HepG2 (cell line): ENCODE results near the gene MAGEA9B. TPM values are rescaled to one million over a fixed set of nuclear protein-coding genes. Genes with fewer than 3 reads are reported as not detected.

Experiments
- CENPBD1 ChIP-seq: sonication (generic); formaldehyde crosslinking; IDR thresholded peaks from 2 replicates; pipeline ENCODE4 v1.8.0; 2022; ENCODE audit warnings: missing genetic modification reagents, low read depth, mild to moderate bottlenecking, borderline replicate concordance
- CERS6 ChIP-seq: sonication (generic); formaldehyde crosslinking; IDR thresholded peaks from 2 replicates; pipeline ENCODE4 v1.5.0; 2020; ENCODE audit warnings: missing genetic modification reagents
- DRAP1 ChIP-seq: IDR thresholded peaks from 2 replicates; pipeline ENCODE4 v1.6.1; 2016; ENCODE audit warnings: missing genetic modification reagents, missing compliant biosample characterization
- E2F5 ChIP-seq: sonication (generic); formaldehyde crosslinking; conservative IDR thresholded peaks from 2 replicates; pipeline ENCODE4 v1.4.0; 2020; ENCODE audit warnings: missing genetic modification reagents
- GTF3A ChIP-seq: sonication (generic); formaldehyde crosslinking; conservative IDR thresholded peaks from 2 replicates; pipeline ENCODE4 v1.4.0; 2020; ENCODE audit warnings: mild to moderate bottlenecking, missing genetic modification reagents
- KDM1A ChIP-seq: IDR thresholded peaks from 2 replicates; pipeline ENCODE4 v1.6.1; 2016; ENCODE audit warnings: missing compliant biosample characterization
- RBM22 ChIP-seq: fragments of 200-400 bp; formaldehyde crosslinking; optimal IDR thresholded peaks from 2 replicates; pipeline ENCODE3; 2017; ENCODE audit warnings: mild to moderate bottlenecking, low read length, moderate library complexity
- SAFB2 ChIP-seq: sonication (generic); formaldehyde crosslinking; IDR thresholded peaks from 2 replicates; pipeline ENCODE4 v1.5.1; 2020; ENCODE audit warnings: missing genetic modification reagents, low read depth, mild to moderate bottlenecking, borderline replicate concordance
- SNAI1 ChIP-seq: sonication (generic); formaldehyde crosslinking; IDR thresholded peaks from 2 replicates; pipeline ENCODE4 v1.5.0; 2020; ENCODE audit warnings: mild to moderate bottlenecking, missing genetic modification reagents, borderline replicate concordance
- UBTF ChIP-seq: sonication (generic); formaldehyde crosslinking; IDR thresholded peaks from 2 replicates; pipeline ENCODE4 v1.4.0; 2020; ENCODE audit warnings: mild to moderate bottlenecking, missing genetic modification reagents
- ZFP1 ChIP-seq: IDR thresholded peaks from 2 replicates; pipeline ENCODE4 v1.6.1; 2016
- ZNF20 ChIP-seq: sonication (generic); formaldehyde crosslinking; IDR thresholded peaks from 2 replicates; pipeline ENCODE4 v1.4.0; 2020; ENCODE audit warnings: mild to moderate bottlenecking, moderate library complexity, missing genetic modification reagents
- ZNF687 ChIP-seq: sonication (generic); formaldehyde crosslinking; IDR thresholded peaks from 2 replicates; pipeline ENCODE4 v1.5.1; 2020; ENCODE audit warnings: mild to moderate bottlenecking, missing genetic modification reagents, moderate library complexity
- ZNF770 ChIP-seq: sonication (generic); formaldehyde crosslinking; IDR thresholded peaks from 2 replicates; pipeline ENCODE4 v1.5.0; 2020; ENCODE audit warnings: mild to moderate bottlenecking, missing genetic modification reagents
- ZSCAN29 ChIP-seq: sonication (generic); formaldehyde crosslinking; conservative IDR thresholded peaks from 2 replicates; pipeline ENCODE4 v1.4.0; 2020; ENCODE audit warnings: mild to moderate bottlenecking, missing genetic modification reagents
- polyA plus RNA-seq, 8 experiments: library from polyadenylated mRNA; depleted of rRNA in 3 of 8; stranded (reverse) in 7 of 8; unstranded in 1 of 8; fragments of >200 nt; fragmentation: Illumina TruSeq in 4 of 8; extraction: Trizol in 4 of 8; gene quantifications; 2 replicates each; pipeline versions ENCODE4 v1.2.1 to v1.2.3, GENCODE V29; 2011 to 2016; ENCODE audit warnings: low read depth in 4 of 8, missing spikeins in 1 of 8, mixed read lengths in 1 of 8; ENCODE audit not compliant: insufficient read depth in 1 of 8
- total RNA-seq, 5 experiments: library from RNA; depleted of rRNA; stranded (reverse); fragments of >200 nt; fragmentation: Illumina TruSeq; extraction: Trizol; gene quantifications; 2 replicates each; pipeline ENCODE4 v1.2.3, GENCODE V29; 2016; ENCODE audit warnings: low read depth in 1 of 5

MAGEA9B gene
- total and polyA plus RNA-seq, 2 of the 13 experiments (the other 11 are each of a cell fraction or from before 2014, with no cell fraction given): 0.07 to 0.11 TPM

- TF ChIP-seq UBTF (CRISPR knock-in tag): peak; percentile 29; the same call in 1 of the 2 replicates
- no peak for TF ChIP-seq SAFB2 (CRISPR knock-in tag)
- no peak for TF ChIP-seq CENPBD1 (CRISPR knock-in tag)
- no peak for TF ChIP-seq ZSCAN29 (CRISPR knock-in tag)
- no peak for TF ChIP-seq ZNF20 (CRISPR knock-in tag)
- no peak for TF ChIP-seq DRAP1 (CRISPR knock-in tag)
- TF ChIP-seq ZNF770 (CRISPR knock-in tag): no peak
- TF ChIP-seq SNAI1 (CRISPR knock-in tag): no peak
- TF ChIP-seq E2F5: no peak
- peak; percentile 74 for TF ChIP-seq ZNF687 (CRISPR knock-in tag)
- TF ChIP-seq CERS6: no peak
- TF ChIP-seq KDM1A (CRISPR knock-in tag): no peak
- no peak for TF ChIP-seq RBM22
- no peak for TF ChIP-seq ZFP1 (CRISPR knock-in tag)
- TF ChIP-seq GTF3A (CRISPR knock-in tag): no peak
Measured at GRCh38 chrX:149631234-149632165, 44.2 kb upstream of the MAGEA9B start, which contains the start of gene TMEM185A (continued).
